Hypothalamus (tissue), 51 donors: Measurements from ENCODE around the gene SLC44A1.

ENCODE experiments used
- DNase-seq, 51 donors: peaks; one replicate each; lab custom pipeline; 2025; lab: John Stamatoyannopoulos, UW

Gene SLC44A1

DNA sequence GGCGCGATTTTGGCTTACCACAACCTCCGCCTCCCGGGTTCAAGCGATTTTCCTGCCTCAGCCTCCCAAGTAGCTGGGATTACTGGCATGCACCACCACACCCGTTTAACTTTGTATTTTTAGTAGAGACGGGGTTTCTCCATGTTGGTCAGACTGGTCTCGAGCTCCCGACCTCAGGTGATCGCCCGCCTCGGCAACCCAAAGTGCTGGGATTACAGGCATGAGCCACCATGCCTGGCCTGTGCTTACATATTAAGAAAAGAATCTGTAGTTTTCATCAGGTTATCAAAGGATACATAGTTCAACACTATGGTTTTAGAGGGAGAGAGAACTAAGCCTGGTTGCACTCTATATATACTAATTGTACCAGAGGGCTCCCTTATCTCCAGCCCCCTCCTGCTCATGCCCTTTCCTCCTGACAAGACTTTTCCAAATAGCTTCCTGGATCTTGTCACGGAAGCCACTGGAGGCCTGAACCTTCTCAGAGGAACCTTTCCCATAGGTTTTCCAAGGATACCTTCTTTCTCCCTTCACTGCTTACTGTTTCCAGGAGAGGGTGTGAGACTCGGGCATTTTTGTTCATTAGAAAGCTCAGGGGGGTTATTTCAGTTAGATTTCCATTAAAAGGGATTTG lies 53.1 kb downstream of the SLC44A1 start:
- DNase-seq: peak in 1 of 51 donors; percentile 31

DNA sequence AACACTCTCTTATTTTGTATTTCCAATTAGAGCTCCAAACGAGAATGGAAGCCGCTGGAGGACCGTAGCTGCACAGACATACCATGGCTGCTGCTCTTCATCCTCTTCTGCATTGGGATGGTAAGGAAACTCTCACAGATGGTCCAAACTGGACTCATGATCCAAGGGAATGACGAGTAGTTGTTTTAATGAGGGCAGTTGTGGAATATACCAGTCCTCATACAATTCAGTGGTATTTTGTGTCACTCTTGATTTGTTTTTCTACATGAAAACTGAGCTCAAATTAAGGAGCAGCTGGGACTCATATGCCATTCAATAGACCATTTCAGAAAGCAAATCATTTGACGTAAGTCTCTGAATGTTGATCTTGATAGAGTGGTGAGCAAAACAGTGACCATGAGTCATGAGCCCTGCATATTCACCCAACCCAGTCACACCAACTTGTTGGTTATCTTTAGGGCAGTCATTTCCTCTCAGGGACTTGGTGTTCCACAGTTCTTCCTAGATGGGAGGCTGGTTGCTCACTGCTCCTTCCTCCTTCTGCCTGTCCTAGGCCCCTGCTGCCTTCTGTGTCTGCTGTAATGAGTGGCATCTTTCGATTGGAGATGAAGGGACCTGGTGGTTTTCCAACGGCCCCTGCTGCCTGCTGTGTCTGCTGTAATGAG lies 54.9 kb downstream of the SLC44A1 start:
- DNase-seq: peak in 4 of 51 donors; percentile 24 to 60 (median 34)

DNA sequence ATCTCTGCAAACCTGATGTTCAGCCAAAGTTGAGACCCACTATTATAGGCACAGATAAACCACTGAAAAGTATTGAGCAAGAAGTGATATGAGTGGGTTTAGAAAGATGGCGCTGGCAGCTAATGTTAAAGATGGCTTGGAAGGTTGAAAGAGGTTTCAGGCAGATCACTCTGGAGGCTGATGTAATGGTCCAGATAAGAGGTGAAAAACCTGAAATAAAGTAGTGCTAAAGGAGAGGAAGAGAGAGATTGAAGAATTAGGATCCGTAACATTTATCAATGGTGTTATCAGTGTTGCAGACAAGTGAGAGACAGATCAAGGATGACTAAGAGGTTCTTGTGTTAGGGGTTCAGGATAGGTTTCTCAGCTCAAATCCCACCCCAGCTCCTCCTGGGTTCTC lies 58.3 kb downstream of the SLC44A1 start:
- DNase-seq: no peak

DNA sequence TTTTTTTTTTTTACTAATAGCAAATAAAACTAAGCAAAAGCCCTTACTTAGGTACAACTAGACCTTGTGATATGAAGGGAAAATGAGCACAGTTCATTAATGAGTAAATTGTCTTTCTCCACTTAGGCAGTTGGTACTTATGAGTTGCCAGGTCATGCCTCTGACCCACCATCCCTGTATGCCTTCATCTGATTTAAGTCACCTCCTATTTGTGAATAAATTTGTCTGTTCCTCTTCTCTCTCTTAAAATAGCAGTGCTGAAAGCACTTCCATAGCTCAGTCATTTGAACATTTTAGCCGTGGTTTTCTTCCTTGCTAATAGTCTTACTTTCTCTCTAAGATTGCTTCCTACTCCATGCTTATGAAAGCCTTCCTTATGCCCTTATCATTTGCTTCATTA lies 61.4 kb downstream of the SLC44A1 start:
- peak in 1 of 51 donors; percentile 11 for DNase-seq

DNA sequence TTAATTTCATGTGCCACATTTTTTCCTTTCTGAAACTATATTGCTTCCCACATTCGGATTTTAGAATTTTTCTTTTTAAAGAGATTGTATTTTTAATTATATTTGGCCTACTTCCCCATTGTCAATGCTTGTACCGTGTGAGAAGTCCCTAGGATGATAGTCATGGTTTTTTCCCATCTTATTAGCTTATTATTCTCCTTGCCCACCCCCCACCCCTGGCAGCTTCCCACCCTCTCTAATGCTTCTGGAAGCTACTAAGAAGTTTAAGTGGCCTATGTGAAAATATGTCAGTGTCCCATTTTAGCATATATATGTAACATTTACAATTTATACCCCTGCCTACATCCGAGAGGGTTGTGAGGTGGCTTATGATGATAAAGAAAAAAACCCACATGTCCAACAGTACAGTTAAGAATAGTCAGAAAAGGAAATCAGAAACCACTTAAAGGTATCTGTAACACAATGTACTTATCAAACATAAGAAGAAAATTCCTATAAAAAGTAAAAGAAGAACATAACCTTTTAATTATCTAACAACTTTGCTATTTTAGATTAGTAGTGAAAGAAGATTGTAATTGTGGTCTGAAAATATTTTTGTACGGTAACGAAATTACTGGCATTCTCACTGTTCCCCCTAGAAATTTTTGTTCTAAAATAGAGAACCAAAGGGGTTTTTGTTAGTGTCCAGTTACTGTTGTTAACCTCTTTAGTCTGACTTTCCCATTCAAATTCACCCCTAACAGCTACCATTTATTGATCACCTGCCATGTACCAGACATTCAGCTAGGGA lies 62.1 kb downstream of the SLC44A1 start:
- no peak for DNase-seq

GRCh38 chr9:105307591-105308130 lies 63.2 kb downstream of the SLC44A1 start:
- no peak for DNase-seq

DNA sequence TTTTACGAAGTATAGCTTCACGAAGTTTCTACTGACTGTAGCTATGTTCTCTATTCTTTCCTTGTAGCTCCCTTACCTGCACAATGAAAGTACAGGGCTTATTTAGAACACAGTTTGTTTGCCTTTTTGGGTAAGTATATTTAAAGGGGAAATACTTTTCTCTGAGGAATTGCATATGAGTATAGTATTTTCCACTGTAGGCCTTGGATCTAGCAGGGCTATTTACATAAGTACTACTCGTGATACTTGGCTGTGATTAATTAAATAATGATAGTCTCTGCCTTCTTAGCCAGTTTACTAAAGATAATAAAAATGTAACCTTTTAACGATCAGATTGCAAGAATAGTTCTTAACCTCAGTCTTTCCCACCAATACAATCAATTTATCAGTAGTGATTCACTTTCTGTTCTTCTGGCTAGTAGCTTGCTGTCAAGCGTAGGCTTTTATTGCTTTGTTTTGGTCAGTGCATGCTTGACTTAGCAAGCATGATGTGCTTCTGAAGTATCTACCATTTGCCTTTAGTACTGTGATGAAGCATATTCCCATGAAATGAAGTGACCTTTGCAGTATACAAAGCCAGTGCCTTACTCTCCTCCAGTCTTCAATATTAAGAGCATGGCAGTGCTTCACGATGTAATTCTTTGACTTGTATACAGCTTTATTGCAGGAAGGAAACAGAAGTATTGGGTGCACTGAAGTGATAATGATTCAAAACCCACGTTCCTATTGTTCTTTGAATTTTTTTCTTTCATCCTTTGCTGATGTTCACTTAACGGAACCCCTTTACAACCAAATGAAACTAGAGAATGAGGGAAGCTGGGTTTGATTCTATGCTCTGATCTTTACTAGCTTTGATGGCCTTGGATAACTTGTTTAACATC lies 64.2 kb downstream of the SLC44A1 start:
- peak in 1 of 51 donors; percentile 54 for DNase-seq

DNA sequence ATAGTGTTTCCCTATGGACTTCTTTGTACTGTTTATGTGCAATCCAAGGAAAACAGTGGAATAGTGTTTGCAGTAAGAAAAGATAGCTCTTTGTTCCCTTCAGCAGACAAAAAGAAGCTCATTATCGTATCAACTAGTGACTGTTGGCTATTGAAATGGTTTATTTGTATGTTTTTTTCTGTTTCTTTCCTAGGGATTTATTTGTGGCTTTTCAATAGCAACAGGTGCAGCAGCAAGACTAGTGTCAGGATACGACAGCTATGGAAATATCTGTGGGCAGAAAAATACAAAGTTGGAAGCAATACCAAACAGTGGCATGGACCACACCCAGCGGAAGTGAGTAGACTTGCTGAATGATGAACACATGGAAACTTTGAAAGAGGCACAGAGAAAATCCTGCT lies 65.1 kb downstream of the SLC44A1 start:
- peak in 12 of 51 donors; percentile 3 to 77 (median 22) for DNase-seq

GRCh38 chr9:105311306-105311705 lies 66.9 kb downstream of the SLC44A1 start:
- DNase-seq: no peak

DNA sequence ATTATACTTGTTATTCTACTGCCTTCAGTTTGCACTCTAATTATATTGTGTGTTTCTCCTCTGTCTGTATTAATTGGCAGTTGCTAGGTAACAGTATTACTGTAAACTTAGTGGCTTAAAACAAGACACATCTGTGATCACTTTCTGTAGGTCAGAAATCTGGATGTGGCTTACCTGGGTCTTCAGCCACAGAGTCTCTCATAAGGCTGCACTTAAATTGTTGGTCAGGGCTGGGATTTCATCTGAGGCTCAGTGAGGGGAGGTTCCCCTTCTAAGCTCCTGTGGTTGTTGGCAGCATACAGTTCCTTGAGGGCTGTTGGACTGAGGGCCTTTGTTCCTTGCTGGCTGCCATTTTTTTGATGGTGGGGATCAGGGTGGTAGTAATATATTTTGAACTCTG lies 68.8 kb downstream of the SLC44A1 start:
- no peak for DNase-seq

DNA sequence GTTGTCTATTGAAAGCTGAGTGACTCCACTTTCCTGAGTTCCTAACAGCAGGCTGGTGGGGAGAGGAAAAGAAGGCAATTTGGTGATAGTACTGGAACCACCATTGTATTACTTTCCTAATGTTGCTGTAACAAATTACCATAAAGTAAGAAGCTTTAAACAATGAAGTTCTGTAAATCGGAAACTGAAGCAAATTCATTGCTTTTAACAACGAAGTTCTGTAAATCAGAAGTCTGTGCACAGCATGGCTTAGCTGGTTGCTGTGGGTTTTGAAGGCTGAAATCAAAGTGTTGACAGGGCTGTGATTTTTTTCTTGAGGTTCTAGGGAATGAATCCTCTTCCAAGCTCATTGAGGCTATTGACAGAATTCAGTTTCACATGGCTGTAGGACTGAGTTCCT lies 72.3 kb downstream of the SLC44A1 start:
- DNase-seq: peak in 1 of 51 donors; percentile 25

GRCh38 chr9:105318729-105319191 lies 74.3 kb downstream of the SLC44A1 start:
- no peak for DNase-seq

GRCh38 chr9:105319202-105319813 lies 74.9 kb downstream of the SLC44A1 start:
- DNase-seq: no peak

- DNase-seq: no peak
Measured at GRCh38 chr9:105320568-105320967, 76.1 kb downstream of the SLC44A1 start.

- no peak for DNase-seq
Measured at GRCh38 chr9:105328296-105328695, 83.8 kb downstream of the SLC44A1 start.

DNA sequence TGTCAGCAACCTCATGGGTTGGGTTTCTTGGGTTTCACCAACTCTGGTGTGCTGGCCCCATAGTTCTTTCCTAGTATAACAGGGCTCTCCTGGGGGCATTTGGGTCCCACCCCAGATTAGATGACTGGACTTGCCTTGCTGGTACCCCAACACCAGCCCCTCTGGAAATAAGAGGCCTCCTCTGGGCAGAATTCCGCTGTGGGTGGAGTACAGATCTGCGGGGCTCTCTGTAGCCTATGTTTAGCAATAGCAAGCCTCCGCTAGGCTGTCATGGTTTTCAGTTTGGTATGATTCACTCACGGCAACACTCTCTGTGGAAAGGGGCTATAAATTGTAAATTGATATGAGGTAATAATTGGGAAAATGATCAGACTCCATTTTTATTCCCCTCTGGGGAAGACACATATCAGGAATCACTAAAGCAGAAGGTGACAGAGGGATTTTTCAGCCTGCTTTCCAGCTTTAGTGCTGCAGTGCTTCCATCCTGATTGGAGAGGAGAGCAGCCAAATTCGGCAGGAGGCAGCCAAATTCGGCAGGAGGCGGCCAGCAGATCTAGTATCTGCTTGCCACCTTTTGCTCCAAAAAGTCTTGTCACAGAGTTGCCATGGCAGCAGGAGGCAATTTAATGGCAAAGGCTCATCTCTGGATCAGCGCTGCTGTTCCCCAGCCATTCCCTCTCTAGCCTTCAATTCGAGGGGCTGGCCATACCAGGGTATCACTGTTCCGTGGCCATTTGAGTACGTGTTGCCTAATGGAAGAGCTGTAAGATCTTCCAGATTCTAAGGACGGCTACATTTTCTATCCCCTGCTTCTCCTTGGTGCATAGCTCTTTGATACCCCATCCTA lies 84.6 kb downstream of the SLC44A1 start:
- peak in 13 of 51 donors; percentile 4 to 40 (median 13) for DNase-seq

DNA sequence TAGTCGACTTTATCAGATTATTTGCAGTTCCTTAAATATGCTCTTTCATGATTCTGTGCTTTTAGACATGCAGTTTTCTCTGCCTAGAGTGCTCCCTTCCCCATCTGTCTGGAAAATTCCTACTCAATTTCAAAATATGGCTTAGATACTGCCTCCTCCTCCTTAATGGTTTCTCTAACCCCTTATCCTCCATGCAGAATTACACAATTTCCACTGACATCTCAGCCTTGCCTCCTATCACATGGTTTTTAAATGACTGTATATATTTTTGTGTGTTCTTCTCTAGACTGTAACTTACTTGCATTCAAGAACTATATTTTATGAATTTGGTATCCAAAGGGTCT lies 85.2 kb downstream of the SLC44A1 start:
- peak in 1 of 51 donors; percentile 24 for DNase-seq

DNA sequence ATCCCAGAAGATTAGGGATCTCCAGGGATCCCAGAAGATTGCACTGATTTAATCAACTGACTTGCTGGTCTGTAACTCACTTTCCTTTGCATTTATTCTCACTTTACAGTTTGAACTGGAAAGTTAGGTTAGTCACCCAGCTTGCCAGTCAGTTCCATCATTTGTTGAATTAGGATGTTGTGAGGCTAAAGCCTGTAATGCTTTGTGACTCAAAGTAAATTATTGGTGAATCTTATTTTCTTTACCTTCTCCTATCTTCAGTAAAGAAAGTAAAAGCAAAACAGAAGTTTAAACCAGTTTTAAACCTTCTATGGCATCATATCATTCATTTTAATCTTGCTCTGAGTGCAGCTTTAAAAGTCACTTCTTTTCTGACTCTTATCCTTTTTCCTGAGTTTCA lies 85.8 kb downstream of the SLC44A1 start:
- no peak for DNase-seq

DNA sequence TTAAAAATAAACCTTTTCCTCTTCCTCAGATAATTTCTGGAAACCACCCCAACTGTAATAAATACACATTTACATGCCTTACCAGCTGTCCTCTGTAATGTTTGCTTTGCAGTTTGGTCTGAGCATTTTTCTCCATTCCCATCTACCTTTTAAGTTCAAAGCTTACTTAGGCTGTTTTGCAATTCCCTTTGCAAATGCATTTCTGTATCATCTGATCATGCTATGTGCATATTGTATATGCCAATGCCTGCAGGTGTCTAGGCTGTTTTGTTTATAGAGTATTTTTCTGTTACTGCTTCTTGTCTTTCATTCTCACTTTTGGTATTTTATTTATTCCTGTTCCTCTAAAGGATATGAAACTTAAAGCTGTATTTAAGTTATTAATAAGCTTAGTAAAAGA lies 86.3 kb downstream of the SLC44A1 start:
- no peak for DNase-seq
